A549 (cell line): ENCODE measurements around the gene MYT1. TPM values are rescaled to one million over a fixed set of nuclear protein-coding genes. Genes with fewer than 3 reads are reported as not detected.

Experiments used
- ATAC-seq, 2 experiments: fragments of 200-7000 bp in 1 of 2; fragments of >200 bp in 1 of 2; cut with Nextera tagmentation in 1 of 2; cut with Tn5 transposase in 1 of 2; 3 replicates each; pipeline versions ENCODE4 v1.8.0 to v1.9.1; 2018 to 2020; ENCODE audit warnings: mild to moderate bottlenecking in 1 of 2, moderate library complexity in 1 of 2
- CTCF ChIA-PET: fragments of 300-600 bp; sonication (Branson Sonifier 250); formaldehyde crosslinking; extraction: SDS; loops from one replicate; lab custom pipeline; 2021; ENCODE audit warnings: antibody characterized with exemption, inconsistent platforms; lab: Yijun Ruan, JAX
- POLR2A ChIA-PET: fragments of 350-600 bp; formaldehyde crosslinking; extraction: SDS; loops from one replicate; lab custom pipeline; 2021; ENCODE audit warnings: antibody characterized with exemption, inconsistent platforms; lab: Yijun Ruan, JAX
- DNase-seq, 2 experiments: peaks; one replicate each; pipeline versions ENCODE4 v3.0.0 to v3.0.0-alpha.2; 2011 to 2016; ENCODE audit warnings: low read depth in 1 of 2, low spot score in 1 of 2
- FAIRE-seq: peaks from 2 replicates; lab custom pipeline; 2011; peaks lifted over from hg19 to GRCh38; lab: Jason Lieb, UNC
- H3K27ac ChIP-seq, 2 experiments: fragments of >200 bp; sonication (Bioruptor Twin); formaldehyde crosslinking; 3 replicates each; pipeline ENCODE4 v1.5.1; 2016 to 2017
- H3K4me1 ChIP-seq: fragments of >200 bp; sonication (Bioruptor Twin); formaldehyde crosslinking; 3 replicates; pipeline ENCODE4 v1.6.1; 2016
- H3K4me2 ChIP-seq: fragments of >200 bp; sonication (Bioruptor Twin); formaldehyde crosslinking; 3 replicates; pipeline ENCODE4 v1.6.1; 2016
- H3K4me3 ChIP-seq: fragments of >200 bp; sonication (Bioruptor Twin); formaldehyde crosslinking; 3 replicates; pipeline ENCODE4 v1.5.1; 2016
- H3K9me3 ChIP-seq: fragments of >200 bp; sonication (Bioruptor Twin); formaldehyde crosslinking; 3 replicates; pipeline ENCODE4 v1.6.1; 2016
- BCL3 ChIP-seq: fragments of >200 bp; sonication (Bioruptor Twin); formaldehyde crosslinking; IDR thresholded peaks from 3 replicates; pipeline ENCODE4 v1.6.1; 2016
- CBX2 ChIP-seq: fragments of 200-600 bp; sonication (generic); IDR thresholded peaks from 2 replicates; pipeline ENCODE4 v1.6.1; 2016; ENCODE audit warnings: low read depth, mild to moderate bottlenecking, borderline replicate concordance
- CEBPB ChIP-seq, 2 experiments: fragments of >200 bp in 1 of 2; sonication (Bioruptor Twin) in 1 of 2; formaldehyde crosslinking in 1 of 2; IDR thresholded peaks; 2 replicates each; pipeline ENCODE4 v1.6.1; 2012 to 2016
- CHD4 ChIP-seq: fragments of 200-600 bp; sonication (generic); IDR thresholded peaks from 2 replicates; pipeline ENCODE4 v1.6.1; 2016; ENCODE audit warnings: antibody characterized with exemption, mild to moderate bottlenecking, borderline replicate concordance
- CTCF ChIP-seq: fragments of >200 bp; sonication (Bioruptor Twin); formaldehyde crosslinking; IDR thresholded peaks from 3 replicates; pipeline ENCODE4 v1.5.1; 2016
- E2F6 ChIP-seq: IDR thresholded peaks from 2 replicates; pipeline ENCODE4 v1.6.1; 2012; ENCODE audit warnings: low read depth, borderline replicate concordance
- EP300 ChIP-seq, 2 experiments: fragments of >200 bp; sonication (Bioruptor Twin); formaldehyde crosslinking; IDR thresholded peaks; 2 replicates in 1 of 2; 3 replicates in 1 of 2; pipeline ENCODE4 v1.6.1; 2016 to 2017
- ESRRA ChIP-seq: fragments of 150-350 bp; IDR thresholded peaks from 2 replicates; pipeline ENCODE4 v1.6.1; 2014; ENCODE audit warnings: mild to moderate bottlenecking, low read length, borderline replicate concordance
- FOXS1 ChIP-seq: fragments of 250-450 bp; sonication (Bioruptor Pico); IDR thresholded peaks from 2 replicates; pipeline ENCODE4 v1.5.0; 2020; ENCODE audit warnings: mild to moderate bottlenecking, moderate library complexity
- GATA3 ChIP-seq: IDR thresholded peaks from 2 replicates; pipeline ENCODE4 v1.6.1; 2012; ENCODE audit warnings: borderline replicate concordance
- HDAC2 ChIP-seq: fragments of 200-600 bp; sonication (generic); IDR thresholded peaks from 2 replicates; pipeline ENCODE4 v1.6.1; 2016
- HOXA7 ChIP-seq: fragments of 250-450 bp; sonication (Bioruptor Pico); IDR thresholded peaks from 2 replicates; pipeline ENCODE4 v1.5.0; 2020; ENCODE audit warnings: mild to moderate bottlenecking, moderate library complexity
- JUN ChIP-seq, 2 experiments: fragments of >200 bp; sonication (Bioruptor Twin); formaldehyde crosslinking; IDR thresholded peaks; 2 replicates in 1 of 2; 3 replicates in 1 of 2; pipeline ENCODE4 v1.6.1; 2016 to 2017
- KDM1A ChIP-seq: fragments of 200-600 bp; sonication (generic); IDR thresholded peaks from 2 replicates; pipeline ENCODE4 v1.6.1; 2016; ENCODE audit warnings: low read depth, mild to moderate bottlenecking
- KDM5A ChIP-seq: fragments of 200-600 bp; sonication (generic); IDR thresholded peaks from 2 replicates; pipeline ENCODE4 v1.6.1; 2016; ENCODE audit warnings: antibody characterized with exemption, mild to moderate bottlenecking
- MAFK ChIP-seq: fragments of 450-650 bp; IDR thresholded peaks from 2 replicates; pipeline ENCODE4 v1.6.1; 2014; ENCODE audit not compliant: partially characterized antibody
- MYC ChIP-seq: IDR thresholded peaks from 2 replicates; pipeline ENCODE4 v1.6.1; 2012; ENCODE audit warnings: mild to moderate bottlenecking, inconsistent platforms, low read length, improper control_type of control experiment, borderline replicate concordance
- PBX3 ChIP-seq: IDR thresholded peaks from 2 replicates; pipeline ENCODE4 v1.6.1; 2012
- PHF8 ChIP-seq: fragments of 200-600 bp; sonication (generic); IDR thresholded peaks from 2 replicates; pipeline ENCODE4 v1.6.1; 2016; ENCODE audit warnings: low read depth, mild to moderate bottlenecking, antibody characterized with exemption, moderate library complexity, borderline replicate concordance
- POLR2A ChIP-seq: IDR thresholded peaks from 2 replicates; pipeline ENCODE4 v1.6.1; 2012; ENCODE audit warnings: mild to moderate bottlenecking, low read length
- POLR2AphosphoS2 ChIP-seq: conservative IDR thresholded peaks from 2 replicates; pipeline ENCODE4 v1.6.1; 2012; ENCODE audit warnings: low read length, improper control_type of control experiment, inconsistent platforms
- RAD21 ChIP-seq, 2 experiments: fragments of >200 bp in 1 of 2; sonication (Bioruptor Twin) in 1 of 2; formaldehyde crosslinking in 1 of 2; IDR thresholded peaks in 1 of 2; conservative IDR thresholded peaks in 1 of 2; 2 replicates in 1 of 2; 3 replicates in 1 of 2; pipeline ENCODE4 v1.6.1; 2012 to 2018; ENCODE audit warnings: inconsistent platforms in 1 of 2
- RARB ChIP-seq: fragments of 250-450 bp; sonication (Bioruptor Pico); IDR thresholded peaks from 2 replicates; pipeline ENCODE4 v1.8.0; 2021; ENCODE audit warnings: mild to moderate bottlenecking, moderate library complexity
- RNF2 ChIP-seq: fragments of 200-600 bp; sonication (generic); IDR thresholded peaks from 2 replicates; pipeline ENCODE4 v1.6.1; 2016; ENCODE audit warnings: low read depth, mild to moderate bottlenecking, antibody characterized with exemption, moderate library complexity, borderline replicate concordance
- SMC3 ChIP-seq: fragments of >200 bp; sonication (Bioruptor Twin); formaldehyde crosslinking; IDR thresholded peaks from 3 replicates; pipeline ENCODE4 v1.6.1; 2018; ENCODE audit warnings: inconsistent platforms
- SREBF2 ChIP-seq: fragments of 450-650 bp; IDR thresholded peaks from 2 replicates; pipeline ENCODE4 v1.6.1; 2014; ENCODE audit warnings: mild to moderate bottlenecking, moderate library complexity
- TP53 ChIP-seq: fragments of 250-450 bp; sonication (Bioruptor Pico); IDR thresholded peaks from 2 replicates; pipeline ENCODE4 v1.5.0; 2021; ENCODE audit warnings: mild to moderate bottlenecking, moderate library complexity
- USF2 ChIP-seq: fragments of 450-650 bp; IDR thresholded peaks from 2 replicates; pipeline ENCODE4 v1.6.1; 2014; ENCODE audit warnings: antibody characterized with exemption
- ZFP36 ChIP-seq: fragments of 450-650 bp; IDR thresholded peaks from 2 replicates; pipeline ENCODE4 v1.6.1; 2014; ENCODE audit warnings: borderline replicate concordance; ENCODE audit not compliant: partially characterized antibody
- WGBS: methylation state at CpG from one replicate; pipeline ENCODE4 v1.1.6; 2017; ENCODE audit errors: missing lambda C conversion rate; 5-methylcytosine and 5-hydroxymethylcytosine counted together
- polyA plus RNA-seq, 4 experiments: library from polyadenylated mRNA; depleted of rRNA in 3 of 4; stranded (reverse); fragments of >200 nt; fragmentation: RNase III in 1 of 4; extraction: RNeasy Plus Mini Kit Qiagen cat#74134 plus additional on column Dnase treatment in 1 of 4; gene quantifications; 2 replicates in 3 of 4; 3 replicates in 1 of 4; pipeline ENCODE4 v1.2.3, GENCODE V29; 2011 to 2017

The MYT1 gene
- polyA plus RNA-seq, 2 of the 4 experiments (the other 2 are of a cell fraction): 0.21 to 0.22 TPM

- ChIA-PET CTCF (no interaction called here), POLR2A (no interaction called here)
- H3K4me2 ChIP-seq: no peak overlapping the region
- no peak for DNase-seq
- no peak; a peak in 1 of 6 replicates for ATAC-seq
- no peaks in the 10 kb centered on the region for H3K9me3 ChIP-seq
- no peak overlapping the region for H3K27ac ChIP-seq
- TF ChIP-seq GATA3 (no peak), HOXA7 (no peak), BCL3 (no peak), RAD21 (conservative IDR thresholded peaks at IDR 0.05 in 1 of 2, IDR thresholded peaks at IDR 0.05 in 1 of 2) (no peak), EP300 (IDR thresholded peaks at IDR 0.05) (no peak), HDAC2 (no peak), FOXS1 (no peak), POLR2AphosphoS2 (no peak), RARB (CRISPR knock-in tag) (no peak), SMC3 (no peak), KDM1A (no peak), CEBPB (IDR thresholded peaks at IDR 0.05) (no peak), RNF2 (no peak), USF2 (no peak), CHD4 (no peak), CBX2 (no peak), CTCF (no peak), PBX3 (no peak), JUN (IDR thresholded peaks at IDR 0.05) (no peak), POLR2A (no peak)
- WGBS: 4% methylated on average over 7 of the region's 8 CpGs
- FAIRE-seq: no peak
- no peaks in the 10 kb centered on the region for H3K4me1 ChIP-seq
- no peak overlapping the region for H3K4me3 ChIP-seq
These were observed 80.8 kb downstream of the MYT1 start for GRCh38 chr20:64244870-64245603.

- ATAC-seq: no peak
- TF ChIP-seq JUN (IDR thresholded peaks at IDR 0.05) (no peak), TP53 (no peak), HDAC2 (no peak), CHD4 (no peak), PHF8 (no peak), E2F6 (no peak), MYC (no peak), KDM5A (no peak), ZFP36 (no peak), CTCF (no peak), SREBF2 (no peak), MAFK (no peak), ESRRA (no peak)
- TF ChIP-seq, all 56 proteins: peak for 0
- Histone ChIP-seq H3K4me1 (no peaks in the 10 kb centered on the region), H3K4me3 (no peak overlapping the region), H3K4me2 (no peak overlapping the region), H3K9me3 (no peaks in the 10 kb centered on the region), H3K27ac (no peak overlapping the region)
- 45% methylated on average over 9 of the region's 9 CpGs for WGBS
- ChIA-PET POLR2A (no interaction called here), CTCF (interaction anchor here (0.9 kb wide), 1 partner anchor 8 kb away, joined by 3 read pairs; no protein-coding TSS in a partner anchor)
- FAIRE-seq: no peak
- DNase-seq: no peak
These were observed 81.7 kb downstream of the MYT1 start for GRCh38 chr20:64245746-64246595.
